ENCODE data around the gene DNALI1. TPM values are rescaled to one million over a fixed set of nuclear protein-coding genes. Genes with fewer than 3 reads are reported as not detected.

The DNALI1 gene
- total and polyA plus RNA-seq, 2 donors from 2014 or later, result 34.8 to 46.4 TPM

- DNase-seq (no peak), FAIRE-seq (no peak)
- Histone ChIP-seq H3K4me1 (ENCODE audit: control insufficient read depth in 2 of 3, insufficient read depth in 2 of 3, low read depth in 1 of 3, low read length in 3 of 3) (no peaks in the 10 kb centered on the region), H3K4me3 (ENCODE audit: low read length in 3 of 3) (no peak overlapping the region), H3K27me3 (ENCODE audit: control insufficient read depth, insufficient read depth, low read length) (no peaks in the 10 kb centered on the region), H3K9me3 (ENCODE audit: control insufficient read depth in 2 of 3, insufficient read depth in 1 of 3, low read length in 3 of 3) (no peaks in the 10 kb centered on the region), H3K27ac (ENCODE audit: low read depth in 2 of 2, low read length in 2 of 2) (no peak overlapping the region), H3K9ac (ENCODE audit: low read length in 3 of 3) (no peak overlapping the region), H3K36me3 (ENCODE audit: control insufficient read depth in 2 of 3, insufficient read depth in 3 of 3, low read length in 3 of 3) (peaks cover 0 to 26% (median 24%) of the 10 kb centered on the region in 3 donors)
- intact Hi-C loops (cut with DNase I), result no loop called here
- TF ChIP-seq CTCF (IDR thresholded peaks at IDR 0.05; ENCODE audit: borderline replicate concordance, extremely low read depth, insufficient read depth), result no peak
Measured at GRCh38 chr1:37562984-37563383, 6.2 kb downstream of the DNALI1 start.

- H3K36me3 ChIP-seq (ENCODE audit: control insufficient read depth in 2 of 3, insufficient read depth in 3 of 3, low read length in 3 of 3), result peaks cover 2 to 40% (median 37%) of the 10 kb centered on the region in 3 donors
- H3K9ac ChIP-seq (ENCODE audit: low read length in 3 of 3), result no peak overlapping the region
- H3K4me1 ChIP-seq (ENCODE audit: control insufficient read depth in 2 of 3, insufficient read depth in 2 of 3, low read depth in 1 of 3, low read length in 3 of 3), result no peaks in the 10 kb centered on the region
- H3K9me3 ChIP-seq (ENCODE audit: control insufficient read depth in 2 of 3, insufficient read depth in 1 of 3, low read length in 3 of 3), result no peaks in the 10 kb centered on the region
- TF ChIP-seq CTCF (IDR thresholded peaks at IDR 0.05; ENCODE audit: borderline replicate concordance, extremely low read depth, insufficient read depth), result no peak
- intact Hi-C loops (cut with DNase I), result no loop called here
- H3K27me3 ChIP-seq (ENCODE audit: control insufficient read depth, insufficient read depth, low read length), result no peaks in the 10 kb centered on the region
- no peak overlapping the region for H3K4me3 ChIP-seq (ENCODE audit: low read length in 3 of 3)
- no peak for DNase-seq
- no peak for FAIRE-seq
- H3K27ac ChIP-seq (ENCODE audit: low read depth in 2 of 2, low read length in 2 of 2), result no peak overlapping the region
Measured at GRCh38 chr1:37564892-37565291, 8.2 kb downstream of the DNALI1 start.

GRCh38 chr1:37567023-37567422, 10.3 kb downstream of the DNALI1 start:
- no peaks in the 10 kb centered on the region for H3K9me3 ChIP-seq (ENCODE audit: control insufficient read depth in 2 of 3, insufficient read depth in 1 of 3, low read length in 3 of 3)
- no peak overlapping the region for H3K9ac ChIP-seq (ENCODE audit: low read length in 3 of 3)
- peaks cover 4 to 48% (median 46%) of the 10 kb centered on the region in 3 donors for H3K36me3 ChIP-seq (ENCODE audit: control insufficient read depth in 2 of 3, insufficient read depth in 3 of 3, low read length in 3 of 3)
- H3K27ac ChIP-seq (ENCODE audit: low read depth in 2 of 2, low read length in 2 of 2), result no peak overlapping the region
- FAIRE-seq (no peak), DNase-seq (no peak)
- no peaks in the 10 kb centered on the region for H3K27me3 ChIP-seq (ENCODE audit: control insufficient read depth, insufficient read depth, low read length)
- intact Hi-C loops (cut with DNase I), result no loop called here
- TF ChIP-seq CTCF (IDR thresholded peaks at IDR 0.05; ENCODE audit: borderline replicate concordance, extremely low read depth, insufficient read depth), result no peak
- no peaks in the 10 kb centered on the region for H3K4me1 ChIP-seq (ENCODE audit: control insufficient read depth in 2 of 3, insufficient read depth in 2 of 3, low read depth in 1 of 3, low read length in 3 of 3)
- H3K4me3 ChIP-seq (ENCODE audit: low read length in 3 of 3), result no peak overlapping the region
